Inflammatory macrophage treated with lipopolysaccharide for 4 hours (primary cell): ENCODE data around the gene TSPAN4.

Source experiments
- DNase-seq: peaks from one replicate; pipeline ENCODE4 v3.0.0-alpha.2; 2020

Gene TSPAN4

GRCh38 chr11:868394-868793 is 25.7 kb downstream of the TSPAN4 start:
- no peak for DNase-seq

- DNase-seq, result no peak
These were observed 26.1 kb downstream of the TSPAN4 start for GRCh38 chr11:868802-869201.

- DNase-seq, result no peak
These were observed 26.9 kb downstream of the TSPAN4 start for GRCh38 chr11:869399-870126.

GRCh38 chr11:870127-870413 is 27.4 kb downstream of the TSPAN4 start:
- DNase-seq, result no peak

- no peak for DNase-seq
These were observed 27.8 kb downstream of the TSPAN4 start for GRCh38 chr11:870418-870817.

- no peak for DNase-seq
These were observed 28.8 kb downstream of the TSPAN4 start for GRCh38 chr11:871472-871871.

GRCh38 chr11:872799-873198 is 30.1 kb downstream of the TSPAN4 start:
- DNase-seq, result no peak

GRCh38 chr11:873706-874105 is 31.1 kb downstream of the TSPAN4 start:
- DNase-seq, result no peak

GRCh38 chr11:875203-875602 is 32.6 kb downstream of the TSPAN4 start:
- no peak for DNase-seq

- DNase-seq, result no peak
These were observed 33.2 kb downstream of the TSPAN4 start for GRCh38 chr11:875769-876301.

GRCh38 chr11:876545-876944 is 33.9 kb downstream of the TSPAN4 start:
- no peak for DNase-seq

GRCh38 chr11:877565-877964 is 34.9 kb downstream of the TSPAN4 start:
- DNase-seq, result peak; percentile 4

- no peak for DNase-seq
These were observed 37.8 kb downstream of the TSPAN4 start for GRCh38 chr11:880447-880846.

- no peak for DNase-seq
These were observed 39.9 kb downstream of the TSPAN4 start for GRCh38 chr11:882596-882995.

- no peak for DNase-seq
These were observed 40.9 kb downstream of the TSPAN4 start for GRCh38 chr11:883527-883926.

- no peak for DNase-seq
These were observed 42.0 kb downstream of the TSPAN4 start for GRCh38 chr11:884578-885070.

- no peak for DNase-seq
These were observed 43.9 kb downstream of the TSPAN4 start for GRCh38 chr11:886568-886967.

GRCh38 chr11:887589-887988 is 44.9 kb downstream of the TSPAN4 start:
- DNase-seq, result no peak

- no peak for DNase-seq
These were observed 45.9 kb downstream of the TSPAN4 start for GRCh38 chr11:888310-889212.

- no peak for DNase-seq
These were observed 46.6 kb downstream of the TSPAN4 start for GRCh38 chr11:889257-889656.

- DNase-seq, result no peak
These were observed 47.2 kb downstream of the TSPAN4 start for GRCh38 chr11:889687-890475.

- DNase-seq, result no peak
These were observed 48.3 kb downstream of the TSPAN4 start for GRCh38 chr11:890794-891540.
